NCI-H446 (cell line): ENCODE data around the gene OSBPL2.

Experiments used
- DNase-seq, 2 experiments: peaks; one replicate each; lab custom pipeline; 2025; lab: John Stamatoyannopoulos, UW

Gene OSBPL2

GRCh38 chr20:62237801-62238568 lies at the start of gene OSBPL2:
OSBPL2 (plus strand) TSS chr20:62238521; CDS start chr20:62256185, 17,664 bp downstream.
- peak; percentile 94 to 99 for DNase-seq

- DNase-seq = no peak
Measured at GRCh38 chr20:62190639-62191411, 47.5 kb upstream of the OSBPL2 start.

GRCh38 chr20:62191781-62192559 lies 46.4 kb upstream of the OSBPL2 start:
- no peak for DNase-seq

GRCh38 chr20:62192635-62193034 lies 45.7 kb upstream of the OSBPL2 start:
- DNase-seq = no peak

- DNase-seq = no peak
Measured at GRCh38 chr20:62193079-62194025, 45.0 kb upstream of the OSBPL2 start.

GRCh38 chr20:62195075-62195405 lies 43.3 kb upstream of the OSBPL2 start:
- no peak for DNase-seq

GRCh38 chr20:62195736-62196135 lies 42.6 kb upstream of the OSBPL2 start:
- no peak for DNase-seq

- DNase-seq = no peak
Measured at GRCh38 chr20:62196286-62196685, 42.0 kb upstream of the OSBPL2 start.

- DNase-seq = no peak
Measured at GRCh38 chr20:62197311-62197710, 41.0 kb upstream of the OSBPL2 start.

GRCh38 chr20:62197801-62198200 lies 40.5 kb upstream of the OSBPL2 start:
- no peak for DNase-seq

GRCh38 chr20:62198496-62198895 lies 39.8 kb upstream of the OSBPL2 start:
- no peak for DNase-seq

GRCh38 chr20:62198931-62199330 lies 39.4 kb upstream of the OSBPL2 start:
- no peak for DNase-seq

GRCh38 chr20:62200491-62201172 lies 37.7 kb upstream of the OSBPL2 start:
- no peak for DNase-seq

GRCh38 chr20:62201173-62202082 lies 36.9 kb upstream of the OSBPL2 start:
- no peak for DNase-seq

- DNase-seq = no peak
Measured at GRCh38 chr20:62202083-62202395, 36.3 kb upstream of the OSBPL2 start.

- no peak for DNase-seq
Measured at GRCh38 chr20:62202676-62203377, 35.5 kb upstream of the OSBPL2 start.

GRCh38 chr20:62203378-62204030 lies 34.8 kb upstream of the OSBPL2 start:
- no peak for DNase-seq

GRCh38 chr20:62205618-62206387 lies 32.5 kb upstream of the OSBPL2 start:
- no peak for DNase-seq
